Measurements from ENCODE around the gene HELQ.

DNA sequence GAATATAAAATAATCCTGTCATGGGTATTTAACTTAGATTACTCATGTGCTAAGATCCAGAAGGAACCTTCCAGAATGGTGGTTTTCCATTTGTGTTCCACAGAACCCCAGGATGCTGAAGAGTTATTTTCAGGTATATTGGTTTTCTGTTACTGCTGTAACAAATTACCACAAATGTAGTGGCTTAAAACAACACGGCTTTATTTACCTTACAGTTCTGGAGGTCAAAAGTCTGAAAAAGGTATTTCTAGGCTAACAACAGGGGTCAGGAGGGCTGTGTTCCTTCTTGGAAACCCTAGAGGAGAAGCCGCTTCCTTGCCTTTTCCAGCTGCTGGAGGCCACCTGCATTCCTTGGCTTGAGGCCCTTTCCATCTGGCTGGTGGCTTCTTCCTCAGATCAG, 63.1 kb downstream of the HELQ start:
- TF ChIP-seq RAD51 (IDR thresholded peaks at IDR 0.05) (no peak), TBL1XR1 (IDR thresholded peaks at IDR 0.05; ENCODE audit: low read depth, low read length) (no peak), RB1 (IDR thresholded peaks at IDR 0.05; ENCODE audit: borderline replicate concordance) (no peak), BRCA1 (IDR thresholded peaks at IDR 0.05; ENCODE audit: low read depth, low read length) (no peak), HCFC1 (IDR thresholded peaks at IDR 0.05; ENCODE audit: low read length) (no peak), RELA (IDR thresholded peaks at IDR 0.05; ENCODE audit: borderline replicate concordance, partially characterized antibody) (no peak), JUND (IDR thresholded peaks at IDR 0.05; ENCODE audit: low read depth, low read length) (no peak), BCL11A (IDR thresholded peaks at IDR 0.05; ENCODE audit: low read depth, low read length) (no peak), ZNF274 (IDR thresholded peaks at IDR 0.05; ENCODE audit: insufficient read depth, insufficient read length) (no peak), HDGF (IDR thresholded peaks at IDR 0.05) (no peak)
- TF ChIP-seq, protein P1, sequence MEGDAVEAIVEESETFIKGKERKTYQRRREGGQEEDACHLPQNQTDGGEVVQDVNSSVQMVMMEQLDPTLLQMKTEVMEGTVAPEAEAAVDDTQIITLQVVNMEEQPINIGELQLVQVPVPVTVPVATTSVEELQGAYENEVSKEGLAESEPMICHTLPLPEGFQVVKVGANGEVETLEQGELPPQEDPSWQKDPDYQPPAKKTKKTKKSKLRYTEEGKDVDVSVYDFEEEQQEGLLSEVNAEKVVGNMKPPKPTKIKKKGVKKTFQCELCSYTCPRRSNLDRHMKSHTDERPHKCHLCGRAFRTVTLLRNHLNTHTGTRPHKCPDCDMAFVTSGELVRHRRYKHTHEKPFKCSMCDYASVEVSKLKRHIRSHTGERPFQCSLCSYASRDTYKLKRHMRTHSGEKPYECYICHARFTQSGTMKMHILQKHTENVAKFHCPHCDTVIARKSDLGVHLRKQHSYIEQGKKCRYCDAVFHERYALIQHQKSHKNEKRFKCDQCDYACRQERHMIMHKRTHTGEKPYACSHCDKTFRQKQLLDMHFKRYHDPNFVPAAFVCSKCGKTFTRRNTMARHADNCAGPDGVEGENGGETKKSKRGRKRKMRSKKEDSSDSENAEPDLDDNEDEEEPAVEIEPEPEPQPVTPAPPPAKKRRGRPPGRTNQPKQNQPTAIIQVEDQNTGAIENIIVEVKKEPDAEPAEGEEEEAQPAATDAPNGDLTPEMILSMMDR (IDR thresholded peaks at IDR 0.05 in 2 of 3, conservative IDR thresholded peaks at IDR 0.05 in 1 of 3; ENCODE audit: control insufficient read depth in 2 of 3, extremely low read depth in 1 of 3, insufficient read depth in 1 of 3, low read depth in 3 of 3, low read length in 3 of 3) = no peak
- TF ChIP-seq, protein P2, sequence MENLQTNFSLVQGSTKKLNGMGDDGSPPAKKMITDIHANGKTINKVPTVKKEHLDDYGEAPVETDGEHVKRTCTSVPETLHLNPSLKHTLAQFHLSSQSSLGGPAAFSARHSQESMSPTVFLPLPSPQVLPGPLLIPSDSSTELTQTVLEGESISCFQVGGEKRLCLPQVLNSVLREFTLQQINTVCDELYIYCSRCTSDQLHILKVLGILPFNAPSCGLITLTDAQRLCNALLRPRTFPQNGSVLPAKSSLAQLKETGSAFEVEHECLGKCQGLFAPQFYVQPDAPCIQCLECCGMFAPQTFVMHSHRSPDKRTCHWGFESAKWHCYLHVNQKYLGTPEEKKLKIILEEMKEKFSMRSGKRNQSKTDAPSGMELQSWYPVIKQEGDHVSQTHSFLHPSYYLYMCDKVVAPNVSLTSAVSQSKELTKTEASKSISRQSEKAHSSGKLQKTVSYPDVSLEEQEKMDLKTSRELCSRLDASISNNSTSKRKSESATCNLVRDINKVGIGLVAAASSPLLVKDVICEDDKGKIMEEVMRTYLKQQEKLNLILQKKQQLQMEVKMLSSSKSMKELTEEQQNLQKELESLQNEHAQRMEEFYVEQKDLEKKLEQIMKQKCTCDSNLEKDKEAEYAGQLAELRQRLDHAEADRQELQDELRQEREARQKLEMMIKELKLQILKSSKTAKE (IDR thresholded peaks at IDR 0.05; ENCODE audit: low read depth, poor library complexity, severe bottlenecking) = no peak
- TF ChIP-seq, protein P3, sequence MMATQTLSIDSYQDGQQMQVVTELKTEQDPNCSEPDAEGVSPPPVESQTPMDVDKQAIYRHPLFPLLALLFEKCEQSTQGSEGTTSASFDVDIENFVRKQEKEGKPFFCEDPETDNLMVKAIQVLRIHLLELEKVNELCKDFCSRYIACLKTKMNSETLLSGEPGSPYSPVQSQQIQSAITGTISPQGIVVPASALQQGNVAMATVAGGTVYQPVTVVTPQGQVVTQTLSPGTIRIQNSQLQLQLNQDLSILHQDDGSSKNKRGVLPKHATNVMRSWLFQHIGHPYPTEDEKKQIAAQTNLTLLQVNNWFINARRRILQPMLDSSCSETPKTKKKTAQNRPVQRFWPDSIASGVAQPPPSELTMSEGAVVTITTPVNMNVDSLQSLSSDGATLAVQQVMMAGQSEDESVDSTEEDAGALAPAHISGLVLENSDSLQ (IDR thresholded peaks at IDR 0.05) = no peak
